GM12872 (cell line): ENCODE measurements around the gene LMOD2.

Experiments used
- TF ChIP-seq, protein P1 (sequence below): IDR thresholded peaks from 3 replicates; pipeline ENCODE4 v1.5.1; 2011; ENCODE audit warnings: low read depth, mild to moderate bottlenecking, low read length, moderate library complexity; ENCODE audit not compliant: insufficient read depth

The LMOD2 gene

DNA sequence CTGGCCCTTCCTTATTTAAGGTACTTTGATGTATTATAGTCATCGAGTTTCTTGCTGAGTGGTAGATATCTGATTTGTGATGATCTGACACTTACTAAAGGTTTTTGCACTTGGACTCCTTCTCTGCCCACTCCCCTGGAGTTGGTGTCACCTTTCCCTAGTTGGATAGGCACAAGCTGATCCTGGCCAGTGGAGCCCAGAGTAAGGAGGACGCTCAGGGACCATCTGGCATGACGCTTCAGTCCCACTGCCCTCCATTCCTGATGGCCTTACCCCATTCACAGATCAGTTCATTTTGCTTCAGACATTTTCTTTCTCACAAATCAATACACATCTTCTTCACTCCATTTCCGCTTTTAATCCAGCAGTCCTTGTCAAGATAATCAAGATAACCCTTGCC, 34.0 kb upstream of the LMOD2 start:
- TF ChIP-seq, protein P1, sequence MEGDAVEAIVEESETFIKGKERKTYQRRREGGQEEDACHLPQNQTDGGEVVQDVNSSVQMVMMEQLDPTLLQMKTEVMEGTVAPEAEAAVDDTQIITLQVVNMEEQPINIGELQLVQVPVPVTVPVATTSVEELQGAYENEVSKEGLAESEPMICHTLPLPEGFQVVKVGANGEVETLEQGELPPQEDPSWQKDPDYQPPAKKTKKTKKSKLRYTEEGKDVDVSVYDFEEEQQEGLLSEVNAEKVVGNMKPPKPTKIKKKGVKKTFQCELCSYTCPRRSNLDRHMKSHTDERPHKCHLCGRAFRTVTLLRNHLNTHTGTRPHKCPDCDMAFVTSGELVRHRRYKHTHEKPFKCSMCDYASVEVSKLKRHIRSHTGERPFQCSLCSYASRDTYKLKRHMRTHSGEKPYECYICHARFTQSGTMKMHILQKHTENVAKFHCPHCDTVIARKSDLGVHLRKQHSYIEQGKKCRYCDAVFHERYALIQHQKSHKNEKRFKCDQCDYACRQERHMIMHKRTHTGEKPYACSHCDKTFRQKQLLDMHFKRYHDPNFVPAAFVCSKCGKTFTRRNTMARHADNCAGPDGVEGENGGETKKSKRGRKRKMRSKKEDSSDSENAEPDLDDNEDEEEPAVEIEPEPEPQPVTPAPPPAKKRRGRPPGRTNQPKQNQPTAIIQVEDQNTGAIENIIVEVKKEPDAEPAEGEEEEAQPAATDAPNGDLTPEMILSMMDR: no peak

GRCh38 chr7:123622660-123623386, 32.8 kb upstream of the LMOD2 start:
- TF ChIP-seq, protein P1: no peak

- TF ChIP-seq, protein P1: peak; percentile 98
Measured at GRCh38 chr7:123624527-123625183, 31.0 kb upstream of the LMOD2 start.

DNA sequence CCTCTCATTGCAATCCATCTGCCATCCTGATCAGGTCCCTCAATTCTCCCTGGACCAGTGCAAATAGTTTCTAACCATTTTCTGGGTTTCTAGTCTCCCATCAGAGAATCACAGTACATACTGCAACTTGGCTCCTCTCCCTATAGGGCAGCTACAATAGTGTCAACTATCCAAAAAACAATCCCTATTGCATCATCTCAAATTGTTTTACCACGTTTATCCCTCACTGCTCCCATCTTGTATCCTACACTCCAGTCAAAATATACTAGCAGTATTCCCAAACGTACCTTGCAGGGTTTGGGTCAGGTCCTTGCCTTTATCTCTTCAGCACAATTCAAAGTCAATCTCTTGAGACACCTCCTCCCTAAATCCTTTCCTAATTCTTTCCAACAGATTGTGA, 30.4 kb upstream of the LMOD2 start:
- TF ChIP-seq, protein P1: no peak

- TF ChIP-seq, protein P1: no peak
Measured at GRCh38 chr7:123627851-123628250, 27.8 kb upstream of the LMOD2 start.

- TF ChIP-seq, protein P1: no peak
Measured at GRCh38 chr7:123628829-123629228, 26.8 kb upstream of the LMOD2 start.

GRCh38 chr7:123629281-123629680, 26.4 kb upstream of the LMOD2 start:
- TF ChIP-seq, protein P1: no peak
